GM12878 (cell line): ENCODE data around the gene NLRP7.

Source experiments
- EZH2 ChIP-seq: IDR thresholded peaks from 2 replicates; pipeline ENCODE4 v1.6.1; 2012; ENCODE audit warnings: low read depth, mild to moderate bottlenecking, control low read depth, inconsistent platforms, low read length, borderline replicate concordance; ENCODE audit not compliant: control insufficient read depth
- JUND ChIP-seq: IDR thresholded peaks from 2 replicates; pipeline ENCODE4 v1.6.1; 2012; ENCODE audit warnings: low read depth, mild to moderate bottlenecking, low read length, improper control_type of control experiment, moderate library complexity
- NRF1 ChIP-seq: conservative IDR thresholded peaks from 2 replicates; pipeline ENCODE4 v1.6.1; 2011; ENCODE audit warnings: mild to moderate bottlenecking, low read depth, low read length, improper control_type of control experiment
- POLR2AphosphoS5 ChIP-seq: IDR thresholded peaks from 2 replicates; pipeline ENCODE4 v1.6.1; 2011; ENCODE audit warnings: mild to moderate bottlenecking, low read length, inconsistent platforms
- POU2F2 ChIP-seq: IDR thresholded peaks from 3 replicates; pipeline ENCODE4 v1.6.1; 2011; ENCODE audit warnings: low read depth, mild to moderate bottlenecking, low read length, borderline replicate concordance
- TF ChIP-seq, protein P1 (sequence below), 3 experiments: IDR thresholded peaks in 2 of 3; conservative IDR thresholded peaks in 1 of 3; 2 replicates each; pipeline ENCODE4 v1.5.1; 2011; ENCODE audit warnings: low read depth in 3 of 3, low read length in 3 of 3, mild to moderate bottlenecking in 3 of 3, control low read depth in 2 of 3, moderate library complexity in 2 of 3, inconsistent platforms in 1 of 3, mixed read lengths in 1 of 3; ENCODE audit not compliant: control insufficient read depth in 2 of 3, insufficient read depth in 1 of 3; ENCODE audit errors: extremely low read depth in 1 of 3
- TF ChIP-seq, protein P2 (sequence below): fragments of 450-650 bp; IDR thresholded peaks from 2 replicates; pipeline ENCODE4 v1.6.1; 2017; ENCODE audit warnings: antibody characterized with exemption, mild to moderate bottlenecking, moderate library complexity

DNA sequence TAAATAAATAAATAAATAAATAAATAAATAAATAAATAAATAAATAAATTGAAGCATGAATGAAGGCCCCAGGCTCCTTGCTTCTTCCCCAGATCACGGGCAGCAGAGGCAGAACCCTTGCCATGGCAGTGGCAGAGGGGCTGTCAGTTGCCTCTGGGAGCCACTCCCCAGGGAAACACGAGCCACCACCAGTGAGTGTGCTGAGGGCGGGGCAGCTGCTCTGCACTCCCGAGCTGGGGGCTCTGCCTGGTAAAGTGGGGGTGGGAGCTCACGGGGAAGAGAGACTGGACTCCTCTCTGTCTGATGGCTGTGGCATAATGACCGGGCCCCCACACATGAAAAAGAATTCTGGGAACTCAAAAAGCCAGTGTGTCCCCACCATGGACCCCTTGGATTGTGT, 65.4 kb downstream of the NLRP7 start:
- no peak for TF ChIP-seq POU2F2
- TF ChIP-seq NRF1: no peak
- TF ChIP-seq POLR2AphosphoS5: no peak
- TF ChIP-seq JUND: no peak
- TF ChIP-seq EZH2: no peak
- TF ChIP-seq, protein P1, sequence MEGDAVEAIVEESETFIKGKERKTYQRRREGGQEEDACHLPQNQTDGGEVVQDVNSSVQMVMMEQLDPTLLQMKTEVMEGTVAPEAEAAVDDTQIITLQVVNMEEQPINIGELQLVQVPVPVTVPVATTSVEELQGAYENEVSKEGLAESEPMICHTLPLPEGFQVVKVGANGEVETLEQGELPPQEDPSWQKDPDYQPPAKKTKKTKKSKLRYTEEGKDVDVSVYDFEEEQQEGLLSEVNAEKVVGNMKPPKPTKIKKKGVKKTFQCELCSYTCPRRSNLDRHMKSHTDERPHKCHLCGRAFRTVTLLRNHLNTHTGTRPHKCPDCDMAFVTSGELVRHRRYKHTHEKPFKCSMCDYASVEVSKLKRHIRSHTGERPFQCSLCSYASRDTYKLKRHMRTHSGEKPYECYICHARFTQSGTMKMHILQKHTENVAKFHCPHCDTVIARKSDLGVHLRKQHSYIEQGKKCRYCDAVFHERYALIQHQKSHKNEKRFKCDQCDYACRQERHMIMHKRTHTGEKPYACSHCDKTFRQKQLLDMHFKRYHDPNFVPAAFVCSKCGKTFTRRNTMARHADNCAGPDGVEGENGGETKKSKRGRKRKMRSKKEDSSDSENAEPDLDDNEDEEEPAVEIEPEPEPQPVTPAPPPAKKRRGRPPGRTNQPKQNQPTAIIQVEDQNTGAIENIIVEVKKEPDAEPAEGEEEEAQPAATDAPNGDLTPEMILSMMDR (IDR thresholded peaks at IDR 0.05 in 2 of 3, conservative IDR thresholded peaks at IDR 0.05 in 1 of 3; ENCODE audit: control insufficient read depth in 2 of 3, extremely low read depth in 1 of 3, insufficient read depth in 1 of 3, low read depth in 3 of 3, low read length in 3 of 3): no peak
- TF ChIP-seq, protein P2, sequence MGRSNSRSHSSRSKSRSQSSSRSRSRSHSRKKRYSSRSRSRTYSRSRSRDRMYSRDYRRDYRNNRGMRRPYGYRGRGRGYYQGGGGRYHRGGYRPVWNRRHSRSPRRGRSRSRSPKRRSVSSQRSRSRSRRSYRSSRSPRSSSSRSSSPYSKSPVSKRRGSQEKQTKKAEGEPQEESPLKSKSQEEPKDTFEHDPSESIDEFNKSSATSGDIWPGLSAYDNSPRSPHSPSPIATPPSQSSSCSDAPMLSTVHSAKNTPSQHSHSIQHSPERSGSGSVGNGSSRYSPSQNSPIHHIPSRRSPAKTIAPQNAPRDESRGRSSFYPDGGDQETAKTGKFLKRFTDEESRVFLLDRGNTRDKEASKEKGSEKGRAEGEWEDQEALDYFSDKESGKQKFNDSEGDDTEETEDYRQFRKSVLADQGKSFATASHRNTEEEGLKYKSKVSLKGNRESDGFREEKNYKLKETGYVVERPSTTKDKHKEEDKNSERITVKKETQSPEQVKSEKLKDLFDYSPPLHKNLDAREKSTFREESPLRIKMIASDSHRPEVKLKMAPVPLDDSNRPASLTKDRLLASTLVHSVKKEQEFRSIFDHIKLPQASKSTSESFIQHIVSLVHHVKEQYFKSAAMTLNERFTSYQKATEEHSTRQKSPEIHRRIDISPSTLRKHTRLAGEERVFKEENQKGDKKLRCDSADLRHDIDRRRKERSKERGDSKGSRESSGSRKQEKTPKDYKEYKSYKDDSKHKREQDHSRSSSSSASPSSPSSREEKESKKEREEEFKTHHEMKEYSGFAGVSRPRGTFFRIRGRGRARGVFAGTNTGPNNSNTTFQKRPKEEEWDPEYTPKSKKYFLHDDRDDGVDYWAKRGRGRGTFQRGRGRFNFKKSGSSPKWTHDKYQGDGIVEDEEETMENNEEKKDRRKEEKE: no peak
